H9 (cell line): ENCODE results near the gene HDLBP. TPM values are rescaled to one million over a fixed set of nuclear protein-coding genes. Genes with fewer than 3 reads are reported as not detected.

ENCODE experiments used
- DNase-seq: peaks from one replicate; pipeline ENCODE4 v3.0.0-alpha.2; 2017
- H2AFZ ChIP-seq: one replicate; pipeline ENCODE4 v1.6.1; 2013; ENCODE audit warnings: mild to moderate bottlenecking, low read length, control low read depth, moderate library complexity
- H2AK5ac ChIP-seq: 2 replicates; pipeline ENCODE4 v1.6.1; 2013; ENCODE audit warnings: low read length, control low read depth, mixed read lengths; ENCODE audit not compliant: insufficient read length
- H2BK120ac ChIP-seq: one replicate; pipeline ENCODE4 v1.6.1; 2013; ENCODE audit warnings: low read depth, mild to moderate bottlenecking, low read length, control low read depth, inconsistent platforms; ENCODE audit not compliant: poor library complexity, severe bottlenecking
- H2BK12ac ChIP-seq: 2 replicates; pipeline ENCODE4 v1.6.1; 2013; ENCODE audit warnings: low read length, control low read depth, mixed read lengths, low read depth; ENCODE audit not compliant: insufficient read length
- H2BK15ac ChIP-seq: 2 replicates; pipeline ENCODE4 v1.6.1; 2013; ENCODE audit warnings: low read depth, low read length, control low read depth
- H2BK20ac ChIP-seq: one replicate; pipeline ENCODE4 v1.6.1; 2013; ENCODE audit warnings: low read depth, mild to moderate bottlenecking, low read length, control low read depth, inconsistent platforms; ENCODE audit not compliant: poor library complexity, severe bottlenecking
- H2BK5ac ChIP-seq: 2 replicates; pipeline ENCODE4 v1.6.1; 2013; ENCODE audit warnings: low read length, control low read depth, mixed read lengths; ENCODE audit not compliant: insufficient read length
- H3K14ac ChIP-seq: 2 replicates; pipeline ENCODE4 v1.6.1; 2013; ENCODE audit warnings: low read length, control low read depth; ENCODE audit not compliant: insufficient read depth
- H3K18ac ChIP-seq: 2 replicates; pipeline ENCODE4 v1.6.1; 2013; ENCODE audit warnings: low read depth, mild to moderate bottlenecking, mixed read lengths, low read length, control low read depth; ENCODE audit not compliant: insufficient read length
- H3K23ac ChIP-seq: 2 replicates; pipeline ENCODE4 v1.6.1; 2013; ENCODE audit warnings: low read length, control low read depth, mixed read lengths, low read depth; ENCODE audit not compliant: insufficient read length
- H3K23me2 ChIP-seq: 2 replicates; pipeline ENCODE4 v1.6.1; 2013; ENCODE audit warnings: low read depth, mild to moderate bottlenecking, mixed read lengths, low read length, control low read depth; ENCODE audit not compliant: insufficient read length, poor library complexity, severe bottlenecking
- H3K27ac ChIP-seq: 2 replicates; pipeline ENCODE4 v1.5.1; 2013; ENCODE audit warnings: low read length, control low read depth, mixed read lengths, low read depth; ENCODE audit not compliant: insufficient read length
- H3K27me3 ChIP-seq: 2 replicates; pipeline ENCODE4 v1.6.1; 2013; ENCODE audit warnings: low read length, control low read depth, inconsistent platforms; ENCODE audit not compliant: insufficient read depth
- H3K4ac ChIP-seq: 2 replicates; pipeline ENCODE4 v1.6.1; 2013; ENCODE audit warnings: low read depth, mild to moderate bottlenecking, control low read depth, inconsistent platforms, low read length, moderate library complexity
- H3K4me1 ChIP-seq: 2 replicates; pipeline ENCODE4 v1.6.1; 2013; ENCODE audit warnings: low read length, control low read depth, inconsistent platforms; ENCODE audit not compliant: insufficient read depth
- H3K4me2 ChIP-seq: 2 replicates; pipeline ENCODE4 v1.6.1; 2013; ENCODE audit warnings: low read length, control low read depth, mixed read lengths; ENCODE audit not compliant: insufficient read length, insufficient read depth
- H3K56ac ChIP-seq: 2 replicates; pipeline ENCODE4 v1.6.1; 2013; ENCODE audit warnings: low read depth, mild to moderate bottlenecking, mixed read lengths, low read length, control low read depth; ENCODE audit not compliant: insufficient read length
- H3K79me1 ChIP-seq: 2 replicates; pipeline ENCODE4 v1.6.1; 2013; ENCODE audit warnings: low read depth, mild to moderate bottlenecking, moderate library complexity, low read length, control low read depth, inconsistent platforms; ENCODE audit not compliant: insufficient read depth, poor library complexity, severe bottlenecking
- H3K79me2 ChIP-seq: 2 replicates; pipeline ENCODE4 v1.6.1; 2013; ENCODE audit warnings: low read length, control low read depth, inconsistent platforms; ENCODE audit not compliant: insufficient read depth
- H3K9ac ChIP-seq: 2 replicates; pipeline ENCODE4 v1.6.1; 2013; ENCODE audit warnings: low read length, control low read depth, mixed read lengths; ENCODE audit not compliant: insufficient read length; ENCODE audit errors: extremely low read depth
- H3K9me3 ChIP-seq: one replicate; pipeline ENCODE4 v1.6.1; 2013; ENCODE audit warnings: low read depth, low read length, inconsistent platforms; ENCODE audit not compliant: control insufficient read depth
- H3T11ph ChIP-seq: one replicate; pipeline ENCODE4 v1.6.1; 2013; ENCODE audit warnings: mild to moderate bottlenecking, low read length, control low read depth, inconsistent platforms
- H4K20me1 ChIP-seq: one replicate; pipeline ENCODE4 v1.6.1; 2013; ENCODE audit not compliant: control insufficient read depth, insufficient read length, insufficient read depth
- H4K5ac ChIP-seq: 2 replicates; pipeline ENCODE4 v1.6.1; 2013; ENCODE audit warnings: low read depth, mild to moderate bottlenecking, mixed read lengths, low read length, control low read depth; ENCODE audit not compliant: insufficient read length
- H4K8ac ChIP-seq: replicated peaks from 2 replicates; pipeline ENCODE4 v1.6.1; 2013; ENCODE audit warnings: low read length, control low read depth, mixed read lengths, low read depth; ENCODE audit not compliant: insufficient read length
- H4K91ac ChIP-seq: 2 replicates; pipeline ENCODE4 v1.6.1; 2013; ENCODE audit warnings: low read depth, mild to moderate bottlenecking, moderate library complexity, mixed read lengths, low read length, control low read depth; ENCODE audit not compliant: insufficient read length
- H3K27ac Mint-ChIP-seq, 3 experiments: 2 replicates in 2 of 3; 3 replicates in 1 of 3; pipeline ENCODE4 v1.8.0; 2020 to 2021; ENCODE audit warnings: mixed read lengths in 3 of 3, mild to moderate bottlenecking in 1 of 3, moderate library complexity in 1 of 3
- H3K27me3 Mint-ChIP-seq: 2 replicates; pipeline ENCODE4 v1.8.0; 2021; ENCODE audit warnings: low read depth, mild to moderate bottlenecking, moderate library complexity, mixed read lengths
- H3K36me3 Mint-ChIP-seq, 3 experiments: 2 replicates in 2 of 3; 3 replicates in 1 of 3; pipeline ENCODE4 v1.8.0; 2020 to 2021; ENCODE audit warnings: low read depth in 3 of 3, mixed read lengths in 3 of 3; ENCODE audit not compliant: insufficient read depth in 1 of 3
- H3K4me1 Mint-ChIP-seq, 2 experiments: 2 replicates each; pipeline ENCODE4 v1.8.0; 2020; ENCODE audit warnings: mixed read lengths in 2 of 2
- H3K4me3 Mint-ChIP-seq, 2 experiments: 2 replicates in 1 of 2; 3 replicates in 1 of 2; pipeline ENCODE4 v1.8.0; 2020 to 2021; ENCODE audit warnings: mild to moderate bottlenecking in 2 of 2, mixed read lengths in 2 of 2, moderate library complexity in 1 of 2
- H3K9me3 Mint-ChIP-seq, 2 experiments: 2 replicates in 1 of 2; 3 replicates in 1 of 2; pipeline ENCODE4 v1.8.0; 2020; ENCODE audit warnings: mild to moderate bottlenecking in 2 of 2, mixed read lengths in 2 of 2, moderate library complexity in 1 of 2
- CTCF ChIP-seq: fragments of 200-600 bp; sonication (generic); conservative IDR thresholded peaks from 3 replicates; pipeline ENCODE4 v1.8.0; 2021; ENCODE audit warnings: antibody characterized with exemption, mild to moderate bottlenecking
- WGBS: extraction: QIAGEN DNeasy Blood & Tissue Kit; methylation state at CpG from one replicate; pipeline ENCODE4 v1.1.7; 2013; ENCODE audit warnings: missing lambda C conversion rate, low lambda C conversion rate, mixed read lengths; ENCODE audit not compliant: insufficient read length; ENCODE audit errors: extremely low coverage; 5-methylcytosine and 5-hydroxymethylcytosine counted together
- total RNA-seq: library from RNA; stranded (reverse); gene quantifications from 2 replicates; pipeline ENCODE4 v1.2.1, GENCODE V29; 2021

Gene HDLBP
- total RNA-seq, 1 experiment from 2014 or later, result 364 TPM

- no peak overlapping the region for H4K8ac ChIP-seq
- Mint-ChIP-seq H3K27me3 (no peaks in the 10 kb centered on the region), H3K27ac (peak overlapping the region in 2 of 3 experiments; percentile 2 to 16; a peak in 2 of 7 replicates), H3K36me3 (peaks cover 34 to 80% (median 75%) of the 10 kb centered on the region in 3 experiments; a peak in 6 of 7 replicates), H3K4me3 (no peak overlapping the region), H3K9me3 (no peaks in the 10 kb centered on the region), H3K4me1 (peaks cover 13 to 22% of the 10 kb centered on the region in 2 experiments)
- no peak overlapping the region for H2BK20ac ChIP-seq
- H3K23ac ChIP-seq, result no peak overlapping the region
- no CpG with 5 or more reads among the region's 9 CpGs for WGBS
- H3K23me2 ChIP-seq, result no peaks in the 10 kb centered on the region
- H3K4ac ChIP-seq, result no peak overlapping the region
- no peak overlapping the region for H3T11ph ChIP-seq
- no peak overlapping the region for H4K91ac ChIP-seq
- no peaks in the 10 kb centered on the region for H3K79me1 ChIP-seq
- TF ChIP-seq CTCF, result no peak
- no peak overlapping the region for H3K27ac ChIP-seq
- no peak overlapping the region for H2AK5ac ChIP-seq
- H3K4me2 ChIP-seq, result no peak overlapping the region
- no peaks in the 10 kb centered on the region for H3K79me2 ChIP-seq
- H3K9ac ChIP-seq, result no peak overlapping the region
- H3K18ac ChIP-seq, result no peak overlapping the region
- H3K14ac ChIP-seq, result no peak overlapping the region
- no peak overlapping the region for H2BK120ac ChIP-seq
- H2BK5ac ChIP-seq, result no peak overlapping the region
- no peak overlapping the region for H2AFZ ChIP-seq
- no peak for DNase-seq
- no peak overlapping the region for H3K56ac ChIP-seq
- H3K9me3 ChIP-seq, result no peaks in the 10 kb centered on the region
- H4K20me1 ChIP-seq, result no peaks in the 10 kb centered on the region
- no peak overlapping the region for H4K5ac ChIP-seq
- no peaks in the 10 kb centered on the region for H3K4me1 ChIP-seq
- H2BK12ac ChIP-seq, result no peak overlapping the region
- no peak overlapping the region for H2BK15ac ChIP-seq
- no peaks in the 10 kb centered on the region for H3K27me3 ChIP-seq
Measured at GRCh38 chr2:241350878-241351639, 35.6 kb upstream of the HDLBP start.
